Measurements from ENCODE around the gene ZNF846. TPM values are rescaled to one million over a fixed set of nuclear protein-coding genes. Genes with fewer than 3 reads are reported as not detected.
"Not testable (repeated sequence)": the region's sequence is repeated elsewhere in the genome, so short reads cannot be mapped to it uniquely, and the experiment has no call there.

ZNF846 gene
- total and polyA plus RNA-seq, 2 experiments from 2014 or later, result 23.3 to 26.0 TPM

DNA sequence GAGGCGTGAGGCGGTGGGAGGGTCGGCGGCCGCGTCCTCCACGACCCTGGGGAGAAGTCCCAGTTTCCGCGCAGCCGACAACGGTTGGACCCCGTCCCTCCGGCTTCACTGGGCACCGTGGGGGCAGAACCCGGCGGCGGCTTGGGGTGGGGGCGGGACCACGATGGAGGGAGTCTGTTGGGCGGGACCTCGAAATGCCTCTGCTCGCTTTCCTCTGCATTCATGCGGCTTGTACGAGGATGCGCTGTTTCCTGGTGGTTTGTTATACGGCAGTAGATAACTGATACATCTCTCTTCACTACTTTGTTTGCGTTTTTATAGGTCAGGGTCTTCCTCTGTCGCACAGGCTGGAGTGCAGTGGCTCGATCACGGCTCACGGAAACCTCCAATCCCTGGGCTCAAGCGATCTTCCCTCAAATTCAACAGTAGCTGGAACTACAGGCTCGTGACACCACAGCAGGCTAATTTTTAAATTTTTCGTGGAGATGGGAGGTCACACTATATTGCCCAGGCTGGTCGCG is 24.6 kb upstream of the ZNF846 start:
- peak overlapping the region; percentile 95 for H2AFZ ChIP-seq
- H3K27me3 ChIP-seq, result no peaks in the 10 kb centered on the region
- H3K36me3 ChIP-seq (replicated peaks; ENCODE audit: insufficient read depth, low read depth), result no peaks in the 10 kb centered on the region
- H4K20me1 ChIP-seq (ENCODE audit: insufficient read depth, poor library complexity, severe bottlenecking), result no peaks in the 10 kb centered on the region
- H3K27ac ChIP-seq, result peak overlapping the region; percentile 99
- TF ChIP-seq EZH2phosphoT487 (IDR thresholded peaks at IDR 0.05; ENCODE audit: low read depth, severe bottlenecking, unreplicated experiment) (no peak), EZH2 (IDR thresholded peaks at IDR 0.05; ENCODE audit: borderline replicate concordance) (no peak)
- TF ChIP-seq, protein P1, sequence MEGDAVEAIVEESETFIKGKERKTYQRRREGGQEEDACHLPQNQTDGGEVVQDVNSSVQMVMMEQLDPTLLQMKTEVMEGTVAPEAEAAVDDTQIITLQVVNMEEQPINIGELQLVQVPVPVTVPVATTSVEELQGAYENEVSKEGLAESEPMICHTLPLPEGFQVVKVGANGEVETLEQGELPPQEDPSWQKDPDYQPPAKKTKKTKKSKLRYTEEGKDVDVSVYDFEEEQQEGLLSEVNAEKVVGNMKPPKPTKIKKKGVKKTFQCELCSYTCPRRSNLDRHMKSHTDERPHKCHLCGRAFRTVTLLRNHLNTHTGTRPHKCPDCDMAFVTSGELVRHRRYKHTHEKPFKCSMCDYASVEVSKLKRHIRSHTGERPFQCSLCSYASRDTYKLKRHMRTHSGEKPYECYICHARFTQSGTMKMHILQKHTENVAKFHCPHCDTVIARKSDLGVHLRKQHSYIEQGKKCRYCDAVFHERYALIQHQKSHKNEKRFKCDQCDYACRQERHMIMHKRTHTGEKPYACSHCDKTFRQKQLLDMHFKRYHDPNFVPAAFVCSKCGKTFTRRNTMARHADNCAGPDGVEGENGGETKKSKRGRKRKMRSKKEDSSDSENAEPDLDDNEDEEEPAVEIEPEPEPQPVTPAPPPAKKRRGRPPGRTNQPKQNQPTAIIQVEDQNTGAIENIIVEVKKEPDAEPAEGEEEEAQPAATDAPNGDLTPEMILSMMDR (IDR thresholded peaks at IDR 0.05; ENCODE audit: poor library complexity), result no peak
- peak; percentile 83 for DNase-seq (ENCODE audit: low spot score)
- WGBS (ENCODE audit: low lambda C conversion rate, missing lambda C conversion rate), result 25% methylated on average over 28 of the region's 36 CpGs
- peaks cover 5% of the 10 kb centered on the region for H3K79me2 ChIP-seq
- no peaks in the 10 kb centered on the region for H3K9me2 ChIP-seq (replicated peaks; ENCODE audit: insufficient read depth)
- peak overlapping the region; percentile 83 for H3K4me3 ChIP-seq
- H3K4me1 ChIP-seq (ENCODE audit: insufficient read depth), result peaks cover 12% of the 10 kb centered on the region
- no peaks in the 10 kb centered on the region for H3K9me3 ChIP-seq (ENCODE audit: low read depth)
- H3K4me2 ChIP-seq, result peak overlapping the region; percentile 80

DNA sequence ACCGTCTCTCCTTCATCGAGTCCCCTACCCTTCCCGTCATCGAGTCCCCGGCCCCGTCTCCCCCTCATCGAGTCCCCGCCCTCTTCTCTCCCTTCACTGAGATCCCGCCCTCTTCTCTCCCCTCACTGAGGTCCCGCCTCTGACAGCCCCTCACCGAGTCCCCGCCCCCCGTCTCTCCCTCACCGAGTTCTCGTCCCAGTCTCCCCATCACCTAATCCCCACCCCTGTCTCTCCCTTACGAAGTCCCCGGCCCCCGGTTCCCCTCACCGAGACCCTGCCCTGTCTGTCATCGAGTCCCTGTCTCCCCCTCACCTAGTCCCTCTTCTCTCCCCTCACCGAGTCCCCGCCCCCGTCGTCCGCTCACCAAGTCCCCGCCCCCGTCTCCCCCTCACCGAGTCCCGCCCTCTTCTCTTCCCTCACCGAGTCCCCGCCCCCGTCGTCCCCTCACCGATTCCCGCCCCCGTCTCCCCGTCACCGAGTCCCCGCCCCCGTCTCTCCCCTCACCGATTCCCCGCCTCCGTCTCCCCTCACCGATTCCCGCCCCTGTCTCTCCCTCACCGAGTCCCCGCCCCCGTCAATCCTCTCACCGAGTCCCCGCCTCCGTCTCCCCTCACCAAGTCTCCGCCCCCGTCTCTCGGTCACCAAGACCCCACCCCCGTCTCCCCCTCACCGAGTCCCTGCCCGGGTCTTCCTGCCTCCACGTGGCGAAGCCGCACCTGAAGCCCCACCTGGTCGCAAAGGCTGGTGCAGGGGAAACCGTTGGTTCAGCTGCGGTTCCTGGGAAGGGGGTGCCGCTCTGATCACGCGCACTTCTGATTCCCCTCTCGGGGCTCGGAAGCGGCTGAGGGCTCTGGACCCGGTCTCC is 23.9 kb upstream of the ZNF846 start:
- H3K79me2 ChIP-seq, result peaks cover 5% of the 10 kb centered on the region
- 0% methylated on average over 16 of the region's 70 CpGs for WGBS (ENCODE audit: low lambda C conversion rate, missing lambda C conversion rate)
- H4K20me1 ChIP-seq (ENCODE audit: insufficient read depth, poor library complexity, severe bottlenecking), result no peaks in the 10 kb centered on the region
- peaks cover 12% of the 10 kb centered on the region for H3K4me1 ChIP-seq (ENCODE audit: insufficient read depth)
- TF ChIP-seq EZH2 (IDR thresholded peaks at IDR 0.05; ENCODE audit: borderline replicate concordance), result no peak
- no peak for TF ChIP-seq EZH2phosphoT487 (IDR thresholded peaks at IDR 0.05; ENCODE audit: low read depth, severe bottlenecking, unreplicated experiment)
- TF ChIP-seq, protein P1 (IDR thresholded peaks at IDR 0.05; ENCODE audit: poor library complexity), result no peak
- H3K4me2 ChIP-seq, result peak overlapping the region; percentile 80
- no peaks in the 10 kb centered on the region for H3K9me3 ChIP-seq (ENCODE audit: low read depth)
- H3K36me3 ChIP-seq (replicated peaks; ENCODE audit: insufficient read depth, low read depth), result no peaks in the 10 kb centered on the region
- no peaks in the 10 kb centered on the region for H3K27me3 ChIP-seq
- peak overlapping the region; percentile 95 for H2AFZ ChIP-seq
- H3K27ac ChIP-seq, result peak overlapping the region; percentile 99
- H3K4me3 ChIP-seq, result peak overlapping the region; percentile 83
- DNase-seq (ENCODE audit: low spot score), result peak; percentile 99
- H3K9me2 ChIP-seq (replicated peaks; ENCODE audit: insufficient read depth), result no peaks in the 10 kb centered on the region

DNA sequence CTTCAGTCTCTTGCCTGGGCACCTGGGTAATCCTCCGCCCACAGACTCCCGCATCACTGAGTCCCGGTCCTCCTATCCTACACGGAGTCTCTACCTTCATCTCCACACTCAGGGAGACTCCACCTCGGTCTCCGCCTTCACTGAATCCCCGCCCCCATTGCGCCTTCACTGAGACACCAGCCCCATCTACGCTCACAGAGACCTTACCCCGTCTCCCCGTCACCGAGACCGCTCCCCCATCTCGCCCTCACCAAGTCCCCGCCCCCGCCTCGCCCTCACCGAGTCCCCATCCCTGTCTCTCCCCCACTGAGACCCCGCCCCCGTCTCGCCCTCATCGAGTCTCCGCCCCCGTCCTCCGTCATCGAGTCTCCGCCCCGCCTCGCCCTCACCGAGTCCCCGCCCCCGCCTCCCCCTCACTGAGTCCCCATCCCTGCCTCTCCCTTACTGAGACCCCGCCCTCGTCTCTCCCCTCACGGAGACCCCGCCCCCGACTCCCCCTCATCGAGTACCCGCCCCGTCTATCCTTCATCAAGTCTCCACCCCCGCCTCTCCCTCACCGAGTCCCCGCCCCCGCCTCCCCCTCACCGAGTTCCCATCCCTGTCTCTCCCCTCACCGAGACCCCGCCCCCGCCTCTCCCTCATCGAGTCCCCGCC is 23.1 kb upstream of the ZNF846 start:
- DNase-seq (ENCODE audit: low spot score), result peak; percentile 100
- WGBS (ENCODE audit: low lambda C conversion rate, missing lambda C conversion rate), result 3% methylated on average over 17 of the region's 50 CpGs
- peak overlapping the region; percentile 69 for H3K4me2 ChIP-seq
- no peaks in the 10 kb centered on the region for H3K9me3 ChIP-seq (ENCODE audit: low read depth)
- no peaks in the 10 kb centered on the region for H3K36me3 ChIP-seq (replicated peaks; ENCODE audit: insufficient read depth, low read depth)
- H3K27me3 ChIP-seq, result no peaks in the 10 kb centered on the region
- H3K4me1 ChIP-seq (ENCODE audit: insufficient read depth), result peaks cover 12% of the 10 kb centered on the region
- H3K79me2 ChIP-seq, result peaks cover 5% of the 10 kb centered on the region
- no peaks in the 10 kb centered on the region for H3K9me2 ChIP-seq (replicated peaks; ENCODE audit: insufficient read depth)
- peak overlapping the region; percentile 61 for H2AFZ ChIP-seq
- TF ChIP-seq EZH2 (IDR thresholded peaks at IDR 0.05; ENCODE audit: borderline replicate concordance) (no peak), EZH2phosphoT487 (IDR thresholded peaks at IDR 0.05; ENCODE audit: low read depth, severe bottlenecking, unreplicated experiment) (no peak)
- TF ChIP-seq, protein P1 (IDR thresholded peaks at IDR 0.05; ENCODE audit: poor library complexity), result no peak
- H3K27ac ChIP-seq, result peak overlapping the region; percentile 99
- no peaks in the 10 kb centered on the region for H4K20me1 ChIP-seq (ENCODE audit: insufficient read depth, poor library complexity, severe bottlenecking)
- H3K4me3 ChIP-seq, result peak overlapping the region; percentile 46

DNA sequence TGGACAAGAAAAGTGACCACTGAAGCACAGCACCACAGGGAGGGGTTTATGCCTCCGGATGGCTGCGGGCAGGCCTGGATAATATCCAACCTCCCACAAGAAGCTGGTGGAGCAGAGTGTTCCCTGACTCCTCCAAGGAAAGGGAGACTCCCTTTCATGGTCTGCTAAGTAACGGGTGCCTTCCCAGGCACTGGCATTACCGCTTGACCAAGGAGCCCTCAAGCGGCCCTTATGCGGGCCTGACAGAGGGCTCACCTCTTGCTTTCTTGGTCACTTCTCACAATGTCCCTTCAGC is 22.5 kb upstream of the ZNF846 start:
- 77% methylated on average over 6 of the region's 6 CpGs for WGBS (ENCODE audit: low lambda C conversion rate, missing lambda C conversion rate)
- H3K36me3 ChIP-seq (replicated peaks; ENCODE audit: insufficient read depth, low read depth); H4K20me1 ChIP-seq (ENCODE audit: insufficient read depth, poor library complexity, severe bottlenecking); H3K27me3 ChIP-seq; H3K4me3 ChIP-seq; H3K9me2 ChIP-seq (replicated peaks; ENCODE audit: insufficient read depth); H3K79me2 ChIP-seq; H2AFZ ChIP-seq; H3K9me3 ChIP-seq (ENCODE audit: low read depth): not testable (repeated sequence)
- Histone ChIP-seq H3K4me2 (peak overlapping the region; percentile 69), H3K27ac (peak overlapping the region; percentile 95), H3K4me1 (ENCODE audit: insufficient read depth) (peaks cover 16% of the 10 kb centered on the region)
- DNase-seq (ENCODE audit: low spot score), result peak; percentile 30

DNA sequence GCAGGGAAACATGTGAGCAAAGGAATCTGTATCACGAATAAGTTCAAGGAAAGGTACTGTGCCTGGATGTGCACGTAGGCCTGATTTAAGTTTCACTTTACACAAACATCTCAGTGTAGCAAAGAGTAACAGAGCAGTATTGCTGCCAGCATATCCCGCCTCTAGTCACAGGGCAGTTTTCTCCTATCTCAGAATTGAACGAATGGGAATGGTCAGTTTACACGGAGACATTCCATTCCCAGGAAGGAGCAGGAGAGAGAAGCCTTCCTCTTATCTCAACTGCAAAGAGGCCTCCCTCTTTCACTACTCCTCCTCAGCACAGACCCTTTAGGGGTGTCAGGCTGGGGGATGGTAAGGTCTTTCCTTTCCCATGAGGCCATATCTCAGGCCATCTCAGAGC is 21.0 kb upstream of the ZNF846 start:
- H3K79me2 ChIP-seq; H3K4me3 ChIP-seq; H3K27me3 ChIP-seq; H3K9me2 ChIP-seq (replicated peaks; ENCODE audit: insufficient read depth); H4K20me1 ChIP-seq (ENCODE audit: insufficient read depth, poor library complexity, severe bottlenecking); H3K9me3 ChIP-seq (ENCODE audit: low read depth); H3K36me3 ChIP-seq (replicated peaks; ENCODE audit: insufficient read depth, low read depth): not testable (repeated sequence)
- Histone ChIP-seq H2AFZ (peak overlapping the region; percentile 27), H3K27ac (peak overlapping the region; percentile 95), H3K4me2 (peak overlapping the region; percentile 69), H3K4me1 (ENCODE audit: insufficient read depth) (peaks cover 17% of the 10 kb centered on the region)
- 20% methylated on average over 5 of the region's 5 CpGs for WGBS (ENCODE audit: low lambda C conversion rate, missing lambda C conversion rate)
- DNase-seq (ENCODE audit: low spot score), result peak; percentile 57
